K562 (cell line): Measurements from ENCODE around the gene PAFAH2. TPM values are rescaled to one million over a fixed set of nuclear protein-coding genes. Genes with fewer than 3 reads are reported as not detected.

Source experiments
- BRCA1 ChIP-seq, 2 experiments: fragments of 450-650 bp in 1 of 2; sonication (generic) in 1 of 2; formaldehyde crosslinking in 1 of 2; IDR thresholded peaks; 2 replicates each; pipeline versions ENCODE4 v1.5.0 to v1.6.1; 2017 to 2020; ENCODE audit warnings: mild to moderate bottlenecking in 1 of 2, missing genetic modification reagents in 1 of 2
- C11orf30 ChIP-seq: fragments of 450-650 bp; IDR thresholded peaks from 2 replicates; pipeline ENCODE4 v1.6.1; 2016; ENCODE audit warnings: low read depth, mild to moderate bottlenecking
- KHSRP ChIP-seq: fragments of 450-650 bp; IDR thresholded peaks from 2 replicates; pipeline ENCODE4 v1.6.1; 2017
- LCOR ChIP-seq: sonication (generic); formaldehyde crosslinking; IDR thresholded peaks from 2 replicates; pipeline ENCODE4 v1.8.0; 2022; ENCODE audit warnings: mild to moderate bottlenecking, missing genetic modification reagents
- RBFOX2 ChIP-seq: fragments of 200-400 bp; formaldehyde crosslinking; IDR thresholded peaks from 2 replicates; pipeline ENCODE4 v1.6.1; 2017; ENCODE audit warnings: low read depth, mild to moderate bottlenecking, low read length, moderate library complexity
- RBM25 ChIP-seq: fragments of 200-400 bp; formaldehyde crosslinking; IDR thresholded peaks from 2 replicates; pipeline ENCODE4 v1.6.1; 2018; ENCODE audit warnings: low read length, low read depth, moderate library complexity; ENCODE audit not compliant: severe bottlenecking
- SPI1 ChIP-seq: IDR thresholded peaks from 2 replicates; pipeline ENCODE4 v1.6.1; 2011; ENCODE audit warnings: low read depth, low read length, control low read depth, borderline replicate concordance
- SRSF3 ChIP-seq: fragments of 200-400 bp; formaldehyde crosslinking; IDR thresholded peaks from 2 replicates; pipeline ENCODE4 v1.6.1; 2016; ENCODE audit warnings: mild to moderate bottlenecking, low read length, moderate library complexity; ENCODE audit not compliant: insufficient read depth
- ZNF224 ChIP-seq: sonication (generic); formaldehyde crosslinking; IDR thresholded peaks from 2 replicates; pipeline ENCODE4 v1.8.0; 2022; ENCODE audit warnings: mild to moderate bottlenecking, missing genetic modification reagents
- ZNF253 ChIP-seq: fragments of 250-450 bp; sonication (Bioruptor Pico); conservative IDR thresholded peaks from 2 replicates; pipeline ENCODE4 v1.6.1; 2021; ENCODE audit warnings: mild to moderate bottlenecking
- ZNF431 ChIP-seq: sonication (generic); formaldehyde crosslinking; IDR thresholded peaks from 2 replicates; pipeline ENCODE4 v1.8.0; 2022; ENCODE audit warnings: mild to moderate bottlenecking, missing genetic modification reagents
- ZNF436 ChIP-seq: fragments of 250-450, 450-650 bp; sonication (Bioruptor Pico); formaldehyde crosslinking; IDR thresholded peaks from 2 replicates; pipeline ENCODE4 v1.7.0; 2020; ENCODE audit warnings: mild to moderate bottlenecking
- ZNF444 ChIP-seq: fragments of 250-450 bp; sonication (Bioruptor Pico); IDR thresholded peaks from 2 replicates; pipeline ENCODE4 v1.4.0; 2020; ENCODE audit warnings: mild to moderate bottlenecking, moderate library complexity
- ZNF589 ChIP-seq: fragments of 200-800 bp; sonication (Bioruptor generic); IDR thresholded peaks from 2 replicates; pipeline ENCODE4 v1.6.1; 2016; ENCODE audit warnings: low read depth, missing genetic modification characterization, missing compliant biosample characterization
- ZNF695 ChIP-seq: fragments of 450-650 bp; formaldehyde crosslinking; IDR thresholded peaks from 2 replicates; pipeline ENCODE4 v1.4.0; 2020; ENCODE audit warnings: mild to moderate bottlenecking, moderate library complexity
- ZNF707 ChIP-seq: fragments of 250-450 bp; sonication (Bioruptor Pico); conservative IDR thresholded peaks from 2 replicates; pipeline ENCODE4 v1.8.0; 2022; ENCODE audit warnings: inconsistent platforms, mild to moderate bottlenecking, moderate library complexity
- polyA plus RNA-seq, 8 experiments: library from polyadenylated mRNA; depleted of rRNA in 4 of 8; stranded (reverse) in 5 of 8; unstranded in 3 of 8; fragments of >200 nt; fragmentation: Nextera tagmentation in 2 of 8; fragmentation: Illumina TruSeq in 1 of 8; extraction: Ambion mirVana in 2 of 8; extraction: Trizol in 1 of 8; gene quantifications; 2 replicates each; pipeline versions ENCODE4 v1.2.1 to v1.2.3, GENCODE V29; 2011 to 2014; ENCODE audit warnings: inconsistent platforms in 1 of 8, missing spikeins in 1 of 8
- total RNA-seq, 7 experiments: library from RNA; depleted of rRNA in 6 of 7; stranded (reverse); fragments of >200 nt in 6 of 7; fragmentation: Illumina TruSeq in 2 of 7; extraction: Trizol in 2 of 7; gene quantifications; 2 replicates each; pipeline versions ENCODE4 v1.2.1 to v1.2.3, GENCODE V29; 2011 to 2021; ENCODE audit warnings: low replicate concordance in 1 of 7
- TF ChIP-seq, protein P1 (sequence below): IDR thresholded peaks from 3 replicates; pipeline ENCODE4 v1.6.1; 2011; ENCODE audit warnings: borderline replicate concordance, mild to moderate bottlenecking, moderate library complexity; ENCODE audit not compliant: insufficient read length; ENCODE audit errors: extremely low read depth
- TF ChIP-seq, protein P2 (sequence below): fragments of 250-450 bp; sonication (Bioruptor Pico); IDR thresholded peaks from 2 replicates; pipeline ENCODE4 v1.5.0; 2020; ENCODE audit warnings: mild to moderate bottlenecking, borderline replicate concordance
- TF ChIP-seq, protein P3 (sequence below), 2 experiments: fragments of 450-650 bp in 1 of 2; IDR thresholded peaks; 2 replicates each; pipeline ENCODE4 v1.6.1; 2011 to 2017; ENCODE audit warnings: low read depth in 2 of 2, antibody characterized with exemption in 1 of 2, borderline replicate concordance in 1 of 2, low read length in 1 of 2, mild to moderate bottlenecking in 1 of 2, mixed read lengths in 1 of 2; ENCODE audit not compliant: control insufficient read depth in 1 of 2

The PAFAH2 gene
- total and polyA plus RNA-seq, 9 of the 15 experiments (the other 6 are each of a cell fraction or from before 2014, with no cell fraction given) = 4.2 to 10.9 (median 6.8) TPM

DNA sequence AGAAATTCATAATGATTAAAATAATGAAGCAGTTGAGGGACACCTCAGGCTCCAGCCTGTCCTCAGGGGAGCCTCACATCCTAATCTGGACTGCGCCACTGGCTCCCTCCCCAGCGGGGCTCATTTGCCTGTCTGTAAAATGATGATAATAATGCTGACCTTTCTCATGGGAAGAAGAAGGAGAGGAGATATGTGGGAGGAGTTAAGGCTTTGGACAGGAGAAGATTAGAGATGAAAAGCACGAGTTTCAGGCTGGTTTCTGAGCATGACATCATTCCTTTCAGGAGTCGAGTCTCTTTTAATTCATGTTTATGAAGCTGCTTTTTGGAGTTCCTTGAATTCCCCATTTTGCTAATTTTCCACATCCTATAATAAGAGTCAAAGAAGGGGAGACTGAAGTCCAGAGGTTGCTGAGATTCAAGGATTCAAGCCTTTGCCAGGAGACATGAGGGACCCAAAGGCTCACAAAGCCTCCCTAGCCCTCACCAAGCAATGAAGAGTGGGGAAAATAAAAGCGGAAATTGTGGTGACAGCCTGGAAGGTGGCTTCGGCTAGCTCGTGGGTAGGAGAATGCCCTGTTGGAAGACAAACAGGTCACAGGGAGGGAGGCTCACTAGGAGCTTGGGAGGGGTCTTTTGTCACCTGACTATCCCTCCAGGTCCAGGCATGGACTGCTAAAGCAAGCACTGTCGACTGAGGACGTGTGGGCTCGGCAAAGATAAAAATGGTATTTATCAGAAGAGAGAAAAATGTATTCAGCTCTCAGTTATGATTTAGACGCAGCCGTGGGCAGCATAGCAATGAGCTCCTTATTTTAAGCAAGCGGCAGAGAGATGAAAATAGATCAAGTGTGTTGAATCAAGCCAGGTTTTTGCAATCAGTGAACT lies 64.1 kb downstream of the PAFAH2 start (continued):
- TF ChIP-seq RBM25 (no peak), ZNF444 (no peak), ZNF707 (CRISPR knock-in tag) (no peak), SRSF3 (no peak), ZNF224 (no peak), ZNF589 (CRISPR knock-in tag) (peak; percentile 75), KHSRP (no peak), ZNF253 (CRISPR knock-in tag) (no peak), ZNF695 (CRISPR knock-in tag) (no peak), ZNF431 (CRISPR knock-in tag) (no peak), LCOR (CRISPR knock-in tag) (0 out of 2 replicates have a peak, but pooled peaks have one; percentile 72), RBFOX2 (peak; percentile 45), BRCA1 (IDR thresholded peaks at IDR 0.05) (no peak), BRCA1 (CRISPR knock-in tag; IDR thresholded peaks at IDR 0.05) (no peak), SPI1 (no peak), C11orf30 (peak; percentile 95), ZNF436 (no peak)
- TF ChIP-seq, protein P1, sequence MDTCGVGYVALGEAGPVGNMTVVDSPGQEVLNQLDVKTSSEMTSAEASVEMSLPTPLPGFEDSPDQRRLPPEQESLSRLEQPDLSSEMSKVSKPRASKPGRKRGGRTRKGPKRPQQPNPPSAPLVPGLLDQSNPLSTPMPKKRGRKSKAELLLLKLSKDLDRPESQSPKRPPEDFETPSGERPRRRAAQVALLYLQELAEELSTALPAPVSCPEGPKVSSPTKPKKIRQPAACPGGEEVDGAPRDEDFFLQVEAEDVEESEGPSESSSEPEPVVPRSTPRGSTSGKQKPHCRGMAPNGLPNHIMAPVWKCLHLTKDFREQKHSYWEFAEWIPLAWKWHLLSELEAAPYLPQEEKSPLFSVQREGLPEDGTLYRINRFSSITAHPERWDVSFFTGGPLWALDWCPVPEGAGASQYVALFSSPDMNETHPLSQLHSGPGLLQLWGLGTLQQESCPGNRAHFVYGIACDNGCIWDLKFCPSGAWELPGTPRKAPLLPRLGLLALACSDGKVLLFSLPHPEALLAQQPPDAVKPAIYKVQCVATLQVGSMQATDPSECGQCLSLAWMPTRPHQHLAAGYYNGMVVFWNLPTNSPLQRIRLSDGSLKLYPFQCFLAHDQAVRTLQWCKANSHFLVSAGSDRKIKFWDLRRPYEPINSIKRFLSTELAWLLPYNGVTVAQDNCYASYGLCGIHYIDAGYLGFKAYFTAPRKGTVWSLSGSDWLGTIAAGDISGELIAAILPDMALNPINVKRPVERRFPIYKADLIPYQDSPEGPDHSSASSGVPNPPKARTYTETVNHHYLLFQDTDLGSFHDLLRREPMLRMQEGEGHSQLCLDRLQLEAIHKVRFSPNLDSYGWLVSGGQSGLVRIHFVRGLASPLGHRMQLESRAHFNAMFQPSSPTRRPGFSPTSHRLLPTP = no peak
- TF ChIP-seq, protein P2, sequence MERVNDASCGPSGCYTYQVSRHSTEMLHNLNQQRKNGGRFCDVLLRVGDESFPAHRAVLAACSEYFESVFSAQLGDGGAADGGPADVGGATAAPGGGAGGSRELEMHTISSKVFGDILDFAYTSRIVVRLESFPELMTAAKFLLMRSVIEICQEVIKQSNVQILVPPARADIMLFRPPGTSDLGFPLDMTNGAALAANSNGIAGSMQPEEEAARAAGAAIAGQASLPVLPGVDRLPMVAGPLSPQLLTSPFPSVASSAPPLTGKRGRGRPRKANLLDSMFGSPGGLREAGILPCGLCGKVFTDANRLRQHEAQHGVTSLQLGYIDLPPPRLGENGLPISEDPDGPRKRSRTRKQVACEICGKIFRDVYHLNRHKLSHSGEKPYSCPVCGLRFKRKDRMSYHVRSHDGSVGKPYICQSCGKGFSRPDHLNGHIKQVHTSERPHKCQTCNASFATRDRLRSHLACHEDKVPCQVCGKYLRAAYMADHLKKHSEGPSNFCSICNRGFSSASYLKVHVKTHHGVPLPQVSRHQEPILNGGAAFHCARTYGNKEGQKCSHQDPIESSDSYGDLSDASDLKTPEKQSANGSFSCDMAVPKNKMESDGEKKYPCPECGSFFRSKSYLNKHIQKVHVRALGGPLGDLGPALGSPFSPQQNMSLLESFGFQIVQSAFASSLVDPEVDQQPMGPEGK (CRISPR knock-in tag) = no peak
- TF ChIP-seq, protein P3, sequence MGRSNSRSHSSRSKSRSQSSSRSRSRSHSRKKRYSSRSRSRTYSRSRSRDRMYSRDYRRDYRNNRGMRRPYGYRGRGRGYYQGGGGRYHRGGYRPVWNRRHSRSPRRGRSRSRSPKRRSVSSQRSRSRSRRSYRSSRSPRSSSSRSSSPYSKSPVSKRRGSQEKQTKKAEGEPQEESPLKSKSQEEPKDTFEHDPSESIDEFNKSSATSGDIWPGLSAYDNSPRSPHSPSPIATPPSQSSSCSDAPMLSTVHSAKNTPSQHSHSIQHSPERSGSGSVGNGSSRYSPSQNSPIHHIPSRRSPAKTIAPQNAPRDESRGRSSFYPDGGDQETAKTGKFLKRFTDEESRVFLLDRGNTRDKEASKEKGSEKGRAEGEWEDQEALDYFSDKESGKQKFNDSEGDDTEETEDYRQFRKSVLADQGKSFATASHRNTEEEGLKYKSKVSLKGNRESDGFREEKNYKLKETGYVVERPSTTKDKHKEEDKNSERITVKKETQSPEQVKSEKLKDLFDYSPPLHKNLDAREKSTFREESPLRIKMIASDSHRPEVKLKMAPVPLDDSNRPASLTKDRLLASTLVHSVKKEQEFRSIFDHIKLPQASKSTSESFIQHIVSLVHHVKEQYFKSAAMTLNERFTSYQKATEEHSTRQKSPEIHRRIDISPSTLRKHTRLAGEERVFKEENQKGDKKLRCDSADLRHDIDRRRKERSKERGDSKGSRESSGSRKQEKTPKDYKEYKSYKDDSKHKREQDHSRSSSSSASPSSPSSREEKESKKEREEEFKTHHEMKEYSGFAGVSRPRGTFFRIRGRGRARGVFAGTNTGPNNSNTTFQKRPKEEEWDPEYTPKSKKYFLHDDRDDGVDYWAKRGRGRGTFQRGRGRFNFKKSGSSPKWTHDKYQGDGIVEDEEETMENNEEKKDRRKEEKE (IDR thresholded peaks at IDR 0.05; ENCODE audit: borderline replicate concordance in 1 of 2, control insufficient read depth in 1 of 2, low read depth in 2 of 2, low read length in 1 of 2) = no peak
